H1 (cell line): ENCODE measurements around the gene HNF1B. TPM values are rescaled to one million over a fixed set of nuclear protein-coding genes. Genes with fewer than 3 reads are reported as not detected.

Experiments used
- ASH2L ChIP-seq: fragments of 200-600, 300-600 bp; sonication (generic); IDR thresholded peaks from one replicate; pipeline ENCODE4 v1.7.1; 2017; ENCODE audit warnings: low read length
- ATF2 ChIP-seq: IDR thresholded peaks from 2 replicates; pipeline ENCODE4 v1.6.1; 2012; ENCODE audit warnings: low read length, inconsistent platforms
- CHD7 ChIP-seq: fragments of 300-600 bp; sonication (generic); IDR thresholded peaks from 2 replicates; pipeline ENCODE4 v1.7.1; 2012; ENCODE audit warnings: low read length, moderate library complexity, mild to moderate bottlenecking, inconsistent platforms; ENCODE audit not compliant: insufficient replicate concordance
- EP300 ChIP-seq, 2 experiments: IDR thresholded peaks; 1 replicate in 1 of 2; 2 replicates in 1 of 2; pipeline ENCODE4 v1.6.1; 2011 to 2012; ENCODE audit warnings: low read depth in 2 of 2, low read length in 2 of 2, mild to moderate bottlenecking in 2 of 2, borderline replicate concordance in 1 of 2, inconsistent platforms in 1 of 2, moderate library complexity in 1 of 2
- EZH2 ChIP-seq: fragments of 200-600 bp; sonication (generic); IDR thresholded peaks from 2 replicates; pipeline ENCODE4 v1.7.1; 2012; ENCODE audit warnings: low read depth, mild to moderate bottlenecking, moderate library complexity, low read length, inconsistent platforms; ENCODE audit not compliant: severe bottlenecking
- KDM4A ChIP-seq: IDR thresholded peaks from one replicate; pipeline ENCODE4 v1.7.1; 2012; ENCODE audit warnings: low read depth, mild to moderate bottlenecking, moderate library complexity, low read length, inconsistent platforms; ENCODE audit not compliant: severe bottlenecking
- MAFK ChIP-seq: IDR thresholded peaks from 2 replicates; pipeline ENCODE4 v1.6.1; 2012; ENCODE audit warnings: low read depth, mild to moderate bottlenecking, improper control_type of control experiment, low read length
- NANOG ChIP-seq: IDR thresholded peaks from 2 replicates; pipeline ENCODE4 v1.6.1; 2011; ENCODE audit warnings: low read length, low read depth, mild to moderate bottlenecking, inconsistent platforms; ENCODE audit not compliant: insufficient read depth, poor library complexity, severe bottlenecking
- TBP ChIP-seq: IDR thresholded peaks from 2 replicates; pipeline ENCODE4 v1.6.1; 2011; ENCODE audit warnings: low read depth, low read length, improper control_type of control experiment
- TCF12 ChIP-seq: IDR thresholded peaks from 2 replicates; pipeline ENCODE4 v1.6.1; 2011; ENCODE audit warnings: low read depth, mild to moderate bottlenecking, low read length
- polyA plus RNA-seq, 7 experiments: library from polyadenylated mRNA; depleted of rRNA in 3 of 7; stranded (reverse) in 5 of 7; unstranded in 2 of 7; fragments of >200 nt in 5 of 7; fragments of 200-250 nt in 2 of 7; gene quantifications; 1 replicate in 5 of 7; 2 replicates in 1 of 7; 4 replicates in 1 of 7; pipeline versions ENCODE4 v1.2.1 to v1.2.3, GENCODE V29; 2011 to 2013; ENCODE audit warnings: missing spikeins in 2 of 7, mixed read lengths in 2 of 7
- total RNA-seq: library from RNA; stranded (reverse); fragmentation: NEBNext Ultra II Directional; extraction: Animal tissue kit (Norgen Biotek cat#: 25700); gene quantifications from 2 replicates; pipeline ENCODE4 v1.2.1, GENCODE V29; 2021

Gene HNF1B
- total and polyA plus RNA-seq, 2 of the 8 experiments (the other 6 are each of a cell fraction or from before 2014, with no cell fraction given): 0.13 to 0.30 TPM

GRCh38 chr17:37754363-37754762 lies 9.5 kb upstream of the HNF1B start (continued):
- no peak for TF ChIP-seq CHD7
- TF ChIP-seq TCF12: no peak
- no peak for TF ChIP-seq EP300 (IDR thresholded peaks at IDR 0.05; ENCODE audit: borderline replicate concordance in 1 of 2, low read depth in 2 of 2, low read length in 2 of 2)
- TF ChIP-seq KDM4A: no peak
- TF ChIP-seq NANOG: no peak
- TF ChIP-seq EZH2: no peak
- TF ChIP-seq MAFK: no peak
- TF ChIP-seq TBP: no peak
- TF ChIP-seq ATF2: no peak
- no peak for TF ChIP-seq ASH2L
